ENCODE results near the gene CACNB2.

CACNB2 gene

DNA sequence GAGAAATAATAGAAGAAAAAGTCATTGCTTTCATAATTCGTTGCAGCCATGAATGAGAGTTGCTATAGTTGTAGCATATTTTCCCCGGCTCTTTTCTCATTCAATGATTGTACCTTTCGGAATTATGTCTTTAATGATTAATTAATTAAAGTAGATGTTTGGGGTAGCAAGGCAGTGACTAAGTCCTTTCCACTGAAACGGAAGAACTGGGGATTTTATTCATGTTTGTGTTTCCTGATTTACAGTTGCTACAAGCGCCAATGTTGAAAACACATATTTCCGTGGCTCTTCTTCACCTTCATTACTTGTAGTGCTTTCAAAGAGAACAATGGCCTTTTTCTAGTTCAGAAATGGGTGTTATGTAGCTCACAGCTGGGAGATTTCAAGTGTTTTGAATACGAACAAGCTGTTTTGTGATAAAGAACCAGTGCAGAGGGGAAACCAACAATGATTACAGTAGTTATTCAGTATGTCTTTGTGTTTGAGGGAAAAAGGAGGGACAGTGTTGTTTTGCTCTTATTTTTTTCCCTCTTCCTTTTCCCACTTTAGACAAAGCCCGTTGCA, 357.7 kb downstream of the CACNB2 start:
- TF ChIP-seq, protein P1, sequence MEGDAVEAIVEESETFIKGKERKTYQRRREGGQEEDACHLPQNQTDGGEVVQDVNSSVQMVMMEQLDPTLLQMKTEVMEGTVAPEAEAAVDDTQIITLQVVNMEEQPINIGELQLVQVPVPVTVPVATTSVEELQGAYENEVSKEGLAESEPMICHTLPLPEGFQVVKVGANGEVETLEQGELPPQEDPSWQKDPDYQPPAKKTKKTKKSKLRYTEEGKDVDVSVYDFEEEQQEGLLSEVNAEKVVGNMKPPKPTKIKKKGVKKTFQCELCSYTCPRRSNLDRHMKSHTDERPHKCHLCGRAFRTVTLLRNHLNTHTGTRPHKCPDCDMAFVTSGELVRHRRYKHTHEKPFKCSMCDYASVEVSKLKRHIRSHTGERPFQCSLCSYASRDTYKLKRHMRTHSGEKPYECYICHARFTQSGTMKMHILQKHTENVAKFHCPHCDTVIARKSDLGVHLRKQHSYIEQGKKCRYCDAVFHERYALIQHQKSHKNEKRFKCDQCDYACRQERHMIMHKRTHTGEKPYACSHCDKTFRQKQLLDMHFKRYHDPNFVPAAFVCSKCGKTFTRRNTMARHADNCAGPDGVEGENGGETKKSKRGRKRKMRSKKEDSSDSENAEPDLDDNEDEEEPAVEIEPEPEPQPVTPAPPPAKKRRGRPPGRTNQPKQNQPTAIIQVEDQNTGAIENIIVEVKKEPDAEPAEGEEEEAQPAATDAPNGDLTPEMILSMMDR (IDR thresholded peaks at IDR 0.05) = no peak

DNA sequence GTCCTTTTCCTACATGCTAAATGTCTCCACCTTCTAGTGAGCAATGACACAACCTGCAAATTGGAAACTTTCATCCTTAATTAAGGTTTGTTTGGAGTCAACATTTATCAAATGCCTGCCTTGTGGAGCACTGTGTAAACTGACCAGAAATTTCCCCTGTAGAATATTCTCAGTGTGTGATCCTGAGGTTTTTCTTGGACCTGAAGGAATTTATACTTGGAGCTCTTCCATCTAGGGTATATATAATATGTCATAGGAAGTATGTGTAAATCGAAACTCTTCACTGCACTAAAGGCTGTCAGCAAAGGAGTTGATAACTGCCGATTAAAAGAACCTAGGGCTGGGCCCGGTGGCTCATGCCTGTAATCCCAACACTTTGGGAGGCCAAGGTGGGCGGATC, 358.8 kb downstream of the CACNB2 start:
- TF ChIP-seq, protein P1 (IDR thresholded peaks at IDR 0.05) = no peak

DNA sequence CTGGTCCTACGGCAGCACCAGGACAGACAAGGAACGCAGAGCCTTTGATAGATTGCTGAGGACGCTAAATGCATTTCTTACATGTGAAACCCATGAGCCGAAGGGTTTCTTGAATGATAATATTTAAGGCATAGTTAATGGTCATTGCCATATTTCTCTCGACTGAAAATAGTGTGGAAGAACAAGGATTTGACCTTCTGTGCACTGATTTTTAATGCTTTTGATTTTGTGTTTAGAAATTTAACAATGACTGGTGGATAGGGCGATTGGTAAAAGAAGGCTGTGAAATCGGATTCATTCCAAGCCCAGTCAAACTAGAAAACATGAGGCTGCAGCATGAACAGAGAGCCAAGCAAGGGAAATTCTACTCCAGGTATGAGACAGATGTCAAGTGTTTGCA, 360.4 kb downstream of the CACNB2 start:
- TF ChIP-seq, protein P1 (IDR thresholded peaks at IDR 0.05) = no peak

- TF ChIP-seq, protein P1 (IDR thresholded peaks at IDR 0.05) = no peak
These were observed 361.0 kb downstream of the CACNB2 start for GRCh38 chr10:18501198-18501597.

GRCh38 chr10:18501629-18502028, 361.4 kb downstream of the CACNB2 start:
- TF ChIP-seq, protein P1 (IDR thresholded peaks at IDR 0.05) = no peak

- TF ChIP-seq, protein P1 (IDR thresholded peaks at IDR 0.05) = no peak
These were observed 363.9 kb downstream of the CACNB2 start for GRCh38 chr10:18504161-18504560.

- TF ChIP-seq, protein P1 (IDR thresholded peaks at IDR 0.05) = no peak
These were observed 365.4 kb downstream of the CACNB2 start for GRCh38 chr10:18505456-18506118.

All from LNCAP (cell line).